Tongue (tissue), 2 donors: ENCODE measurements around the gene CEP152. TPM values are rescaled to one million over a fixed set of nuclear protein-coding genes. Genes with fewer than 3 reads are reported as not detected.

Experiments
- DNase-seq: peaks from one replicate; pipeline ENCODE4 v3.0.0-alpha.2; 2015
- total RNA-seq: library from RNA; depleted of rRNA; stranded (reverse); fragments of >200 nt; gene quantifications from one replicate; pipeline ENCODE4 v1.2.3, GENCODE V29; 2014

CEP152 gene
- total RNA-seq, 1 donor from 2014 or later = 6.2 TPM

- DNase-seq = no peak
Observed at GRCh38 chr15:48696627-48697312, 114.1 kb downstream of the CEP152 start.

GRCh38 chr15:48695827-48696573 lies 114.9 kb downstream of the CEP152 start:
- DNase-seq = no peak

GRCh38 chr15:48695088-48695826 lies 115.6 kb downstream of the CEP152 start:
- DNase-seq = no peak

- no peak for DNase-seq
Observed at GRCh38 chr15:48693484-48693883, 117.4 kb downstream of the CEP152 start.

GRCh38 chr15:48688493-48688892 lies 122.4 kb downstream of the CEP152 start:
- DNase-seq = no peak

Other genes with a start within 250 kb of the CEP152 start
- 411 TPM for gene FBN1, start 165.4 kb downstream of the CEP152 start, total RNA-seq
- 240 TPM for gene EID1, start 67.1 kb upstream of the CEP152 start, total RNA-seq
- 7.7 TPM for gene SHC4, start 152.8 kb upstream of the CEP152 start, total RNA-seq
- 50.5 TPM for gene SECISBP2L, start 235.4 kb upstream of the CEP152 start, total RNA-seq